ENCODE measurements around the gene SRP19.
"Not testable (repeated sequence)": the region's sequence is repeated elsewhere in the genome, so short reads cannot be mapped to it uniquely, and the experiment has no call there.

Gene SRP19

DNA sequence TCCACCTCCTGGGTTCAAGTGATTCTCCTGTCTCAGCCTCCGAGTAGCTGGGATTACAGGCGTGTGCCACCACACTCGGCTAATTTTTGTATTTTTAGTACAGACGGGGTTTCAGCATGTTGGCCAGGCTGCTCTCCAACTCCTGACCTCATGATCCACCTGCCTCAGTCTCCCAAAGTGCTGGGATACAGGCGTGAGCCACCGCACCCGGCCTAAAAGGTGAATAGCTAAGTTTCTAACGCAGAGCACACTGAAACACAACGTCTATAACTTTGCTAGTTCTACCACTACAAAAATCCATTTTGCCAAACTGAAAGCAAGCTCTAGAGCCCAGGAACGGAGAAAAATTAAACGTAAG is 537 bp upstream of the SRP19 start:
- H3K18ac ChIP-seq (ENCODE audit: low read length); H3K4ac ChIP-seq (ENCODE audit: low read depth, low read length); H3K4me1 ChIP-seq (ENCODE audit: control insufficient read depth in 1 of 2, insufficient read depth in 2 of 2, low read length in 2 of 2); H3K9me3 ChIP-seq (ENCODE audit: insufficient read depth, low read depth, low read length); H3K4me3 ChIP-seq (ENCODE audit: low read depth, low read length); DNase-seq; H3K79me1 ChIP-seq (ENCODE audit: low read length); H3K27me3 ChIP-seq (ENCODE audit: insufficient read depth, low read length); H2BK5ac ChIP-seq (ENCODE audit: low read depth, low read length, poor library complexity); H2BK12ac ChIP-seq (ENCODE audit: low read length); H3K23ac ChIP-seq (ENCODE audit: low read length); H2AK5ac ChIP-seq (ENCODE audit: low read length); H2BK120ac ChIP-seq (ENCODE audit: insufficient read depth, low read length, poor library complexity): not testable (repeated sequence)
- H2AFZ ChIP-seq (ENCODE audit: insufficient read depth, low read length, poor library complexity) = peak overlapping the region; percentile 94
- peak overlapping the region; percentile 28 for H4K91ac ChIP-seq (ENCODE audit: low read depth, low read length)
- peaks cover 11% of the 10 kb centered on the region for H3K79me2 ChIP-seq (ENCODE audit: control insufficient read depth, insufficient read depth, low read length, poor library complexity)
- peak overlapping the region; percentile 24 for H3K9ac ChIP-seq (ENCODE audit: low read length)
- peak overlapping the region; percentile 96 for H4K8ac ChIP-seq (ENCODE audit: low read depth, low read length)
- peak overlapping the region; percentile 77 for H3K4me2 ChIP-seq (ENCODE audit: low read length)
- H3K14ac ChIP-seq (ENCODE audit: low read length) = peak overlapping the region; percentile 72
- H3K36me3 ChIP-seq (ENCODE audit: control insufficient read depth in 1 of 2, insufficient read depth in 2 of 2, low read length in 2 of 2) = peaks cover 10 to 12% of the 10 kb centered on the region in 2 experiments
- H3K27ac ChIP-seq (ENCODE audit: low read depth, low read length) = peak overlapping the region; percentile 29
- H4K12ac ChIP-seq (ENCODE audit: low read depth, low read length) = peak overlapping the region; percentile 89
- no CpG with 5 or more reads among the region's 11 CpGs for WGBS (ENCODE audit: extremely low coverage, insufficient coverage, insufficient read length)

DNA sequence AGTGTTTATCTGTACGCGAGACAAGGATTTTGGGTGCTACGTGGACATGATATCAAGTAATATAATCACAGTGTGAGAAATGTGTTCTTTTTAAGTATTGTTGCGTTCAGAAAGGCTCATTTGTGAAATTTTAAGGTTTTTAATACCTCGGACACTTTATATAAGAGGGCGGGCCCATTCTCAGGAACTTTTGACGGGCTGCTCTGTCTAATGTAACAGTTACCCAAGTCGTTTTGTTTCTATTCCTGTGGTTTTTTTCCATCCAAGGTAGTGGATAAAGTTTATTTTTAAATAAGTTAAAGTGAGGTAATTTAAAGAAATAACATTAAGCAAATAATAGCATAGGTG is 525 bp downstream of the SRP19 start:
- Histone ChIP-seq H4K12ac (ENCODE audit: low read depth, low read length) (peak overlapping the region; percentile 98), H2BK12ac (ENCODE audit: low read length) (no peak overlapping the region), H2AK5ac (ENCODE audit: low read length) (peak overlapping the region; percentile 93), H3K4me3 (ENCODE audit: low read depth, low read length) (peak overlapping the region; percentile 90), H2AFZ (ENCODE audit: insufficient read depth, low read length, poor library complexity) (peak overlapping the region; percentile 91), H4K91ac (ENCODE audit: low read depth, low read length) (peak overlapping the region; percentile 86), H3K79me2 (ENCODE audit: control insufficient read depth, insufficient read depth, low read length, poor library complexity) (peaks cover 11% of the 10 kb centered on the region), H3K4ac (ENCODE audit: low read depth, low read length) (peak overlapping the region; percentile 98), H3K4me1 (ENCODE audit: control insufficient read depth in 1 of 2, insufficient read depth in 2 of 2, low read length in 2 of 2) (peaks cover 6% of the 10 kb centered on the region in 2 experiments), H3K79me1 (ENCODE audit: low read length) (peaks cover 6% of the 10 kb centered on the region), H3K27me3 (ENCODE audit: insufficient read depth, low read length) (no peaks in the 10 kb centered on the region), H2BK120ac (ENCODE audit: insufficient read depth, low read length, poor library complexity) (peak overlapping the region; percentile 82), H3K9me3 (ENCODE audit: insufficient read depth, low read depth, low read length) (no peaks in the 10 kb centered on the region), H3K9ac (ENCODE audit: low read length) (peak overlapping the region; percentile 84), H3K27ac (ENCODE audit: low read depth, low read length) (peak overlapping the region; percentile 71), H4K8ac (ENCODE audit: low read depth, low read length) (peak overlapping the region; percentile 97), H3K4me2 (ENCODE audit: low read length) (peak overlapping the region; percentile 72), H2BK5ac (ENCODE audit: low read depth, low read length, poor library complexity) (peak overlapping the region; percentile 74), H3K36me3 (ENCODE audit: control insufficient read depth in 1 of 2, insufficient read depth in 2 of 2, low read length in 2 of 2) (peaks cover 17 to 19% of the 10 kb centered on the region in 2 experiments), H3K18ac (ENCODE audit: low read length) (no peak overlapping the region), H3K14ac (ENCODE audit: low read length) (peak overlapping the region; percentile 99), H3K23ac (ENCODE audit: low read length) (no peak overlapping the region)
- WGBS (ENCODE audit: extremely low coverage, insufficient coverage, insufficient read length) = no CpG with 5 or more reads among the region's 8 CpGs
- no peak for DNase-seq

DNA sequence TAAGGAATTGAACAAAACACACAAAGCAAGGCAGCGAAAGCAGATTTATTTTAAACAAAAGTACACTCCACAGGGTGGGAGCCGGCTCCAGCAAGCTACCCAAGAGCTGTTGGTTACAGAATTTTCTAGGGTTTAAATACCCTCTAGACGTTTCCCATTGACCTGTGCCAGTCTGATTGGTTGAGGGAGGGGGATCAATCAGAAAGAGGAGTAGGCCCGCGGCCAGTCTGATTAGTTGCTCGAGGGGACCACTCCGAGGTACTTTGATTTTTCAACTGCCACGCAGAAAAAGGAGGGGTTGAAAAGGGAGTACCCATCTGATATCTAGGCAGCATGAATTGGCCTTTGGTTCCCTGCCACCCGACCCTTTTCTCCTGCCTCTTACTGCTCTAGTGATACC is 998 bp downstream of the SRP19 start:
- Histone ChIP-seq H3K23ac (ENCODE audit: low read length) (no peak overlapping the region), H2BK5ac (ENCODE audit: low read depth, low read length, poor library complexity) (peak overlapping the region; percentile 40), H2BK120ac (ENCODE audit: insufficient read depth, low read length, poor library complexity) (peak overlapping the region; percentile 33), H3K9ac (ENCODE audit: low read length) (peak overlapping the region; percentile 24), H3K4ac (ENCODE audit: low read depth, low read length) (peak overlapping the region; percentile 99), H4K12ac (ENCODE audit: low read depth, low read length) (peak overlapping the region; percentile 87), H3K18ac (ENCODE audit: low read length) (peak overlapping the region; percentile 37), H3K4me1 (ENCODE audit: control insufficient read depth in 1 of 2, insufficient read depth in 2 of 2, low read length in 2 of 2) (peaks cover 6% of the 10 kb centered on the region in 2 experiments), H2AFZ (ENCODE audit: insufficient read depth, low read length, poor library complexity) (no peak overlapping the region), H3K4me3 (ENCODE audit: low read depth, low read length) (no peak overlapping the region), H3K9me3 (ENCODE audit: insufficient read depth, low read depth, low read length) (no peaks in the 10 kb centered on the region), H3K27me3 (ENCODE audit: insufficient read depth, low read length) (no peaks in the 10 kb centered on the region), H3K27ac (ENCODE audit: low read depth, low read length) (no peak overlapping the region), H2BK12ac (ENCODE audit: low read length) (no peak overlapping the region), H4K91ac (ENCODE audit: low read depth, low read length) (no peak overlapping the region), H4K8ac (ENCODE audit: low read depth, low read length) (peak overlapping the region; percentile 47), H3K79me1 (ENCODE audit: low read length) (peaks cover 6% of the 10 kb centered on the region), H3K14ac (ENCODE audit: low read length) (no peak overlapping the region), H3K79me2 (ENCODE audit: control insufficient read depth, insufficient read depth, low read length, poor library complexity) (peaks cover 11% of the 10 kb centered on the region), H2AK5ac (ENCODE audit: low read length) (peak overlapping the region; percentile 79), H3K36me3 (ENCODE audit: control insufficient read depth in 1 of 2, insufficient read depth in 2 of 2, low read length in 2 of 2) (peaks cover 19 to 20% of the 10 kb centered on the region in 2 experiments), H3K4me2 (ENCODE audit: low read length) (peak overlapping the region; percentile 72)
- no CpG with 5 or more reads among the region's 9 CpGs for WGBS (ENCODE audit: extremely low coverage, insufficient coverage, insufficient read length)
- no peak for DNase-seq

- Histone ChIP-seq H3K27ac (ENCODE audit: low read depth, low read length) (no peak overlapping the region), H3K4me1 (ENCODE audit: control insufficient read depth in 1 of 2, insufficient read depth in 2 of 2, low read length in 2 of 2) (peaks cover 6% of the 10 kb centered on the region in 2 experiments), H2BK120ac (ENCODE audit: insufficient read depth, low read length, poor library complexity) (no peak overlapping the region), H3K4me2 (ENCODE audit: low read length) (no peak overlapping the region), H3K14ac (ENCODE audit: low read length) (no peak overlapping the region), H4K12ac (ENCODE audit: low read depth, low read length) (no peak overlapping the region), H3K79me1 (ENCODE audit: low read length) (peaks cover 6% of the 10 kb centered on the region), H4K8ac (ENCODE audit: low read depth, low read length) (no peak overlapping the region), H4K91ac (ENCODE audit: low read depth, low read length) (no peak overlapping the region), H3K36me3 (ENCODE audit: control insufficient read depth in 1 of 2, insufficient read depth in 2 of 2, low read length in 2 of 2) (peaks cover 20 to 23% of the 10 kb centered on the region in 2 experiments), H2BK5ac (ENCODE audit: low read depth, low read length, poor library complexity) (no peak overlapping the region), H2BK12ac (ENCODE audit: low read length) (no peak overlapping the region), H2AK5ac (ENCODE audit: low read length) (no peak overlapping the region), H3K79me2 (ENCODE audit: control insufficient read depth, insufficient read depth, low read length, poor library complexity) (peaks cover 11% of the 10 kb centered on the region), H3K9me3 (ENCODE audit: insufficient read depth, low read depth, low read length) (no peaks in the 10 kb centered on the region), H3K27me3 (ENCODE audit: insufficient read depth, low read length) (no peaks in the 10 kb centered on the region), H3K18ac (ENCODE audit: low read length) (no peak overlapping the region), H3K9ac (ENCODE audit: low read length) (no peak overlapping the region), H2AFZ (ENCODE audit: insufficient read depth, low read length, poor library complexity) (no peak overlapping the region), H3K23ac (ENCODE audit: low read length) (no peak overlapping the region), H3K4me3 (ENCODE audit: low read depth, low read length) (no peak overlapping the region), H3K4ac (ENCODE audit: low read depth, low read length) (no peak overlapping the region)
- DNase-seq = peak; percentile 27 to 58
- WGBS (ENCODE audit: extremely low coverage, insufficient coverage, insufficient read length) = no CpG with 5 or more reads among the region's 4 CpGs
These were observed 2.5 kb downstream of the SRP19 start for GRCh38 chr5:112863549-112863948.
